OCI-LY1 (cell line): ENCODE data around the gene TLE4.

Source experiments
- H2AFZ ChIP-seq: fragments of 200-600 bp; sonication (generic), shearing (Covaris generic); 2 replicates; pipeline ENCODE4 v1.6.0; 2014; ENCODE audit warnings: antibody characterized with exemption, mild to moderate bottlenecking, low read length
- H3F3A ChIP-seq: fragments of 200-600 bp; sonication (generic), shearing (Covaris generic); 2 replicates; pipeline ENCODE4 v1.6.0; 2014; ENCODE audit warnings: mild to moderate bottlenecking, antibody characterized with exemption, low read length, moderate library complexity; ENCODE audit not compliant: insufficient read depth
- H3K27ac ChIP-seq: fragments of 200-600 bp; sonication (generic); 2 replicates; pipeline ENCODE4 v1.5.1; 2014; ENCODE audit warnings: low read length, mixed run types, mild to moderate bottlenecking, low read depth; ENCODE audit not compliant: poor library complexity, severe bottlenecking
- H3K27me3 ChIP-seq: fragments of 200-600 bp; sonication (generic); 2 replicates; pipeline ENCODE4 v1.6.0; 2014; ENCODE audit warnings: antibody characterized with exemption, mild to moderate bottlenecking, low read length, moderate library complexity; ENCODE audit not compliant: insufficient read depth
- H3K36me3 ChIP-seq: fragments of 200-600 bp; sonication (generic); 2 replicates; pipeline ENCODE4 v1.6.1; 2014; ENCODE audit warnings: mild to moderate bottlenecking, antibody characterized with exemption, low read length, moderate library complexity, mixed read lengths; ENCODE audit not compliant: insufficient read depth
- H3K4me1 ChIP-seq: fragments of 200-600 bp; sonication (generic); 2 replicates; pipeline ENCODE4 v1.5.1; 2014; ENCODE audit warnings: mild to moderate bottlenecking, low read length, moderate library complexity; ENCODE audit not compliant: insufficient read depth, severe bottlenecking
- H3K4me2 ChIP-seq: fragments of 200-600 bp; sonication (generic), shearing (Covaris generic); 2 replicates; pipeline ENCODE4 v1.6.1; 2014; ENCODE audit warnings: low read length
- H3K4me3 ChIP-seq: fragments of 200-600 bp; sonication (generic); 2 replicates; pipeline ENCODE4 v1.5.1; 2014; ENCODE audit warnings: low read length, low read depth, mild to moderate bottlenecking, mixed read lengths; ENCODE audit not compliant: poor library complexity, severe bottlenecking
- H3K79me2 ChIP-seq: fragments of 200-600 bp; shearing (Covaris generic); 2 replicates; pipeline ENCODE4 v1.6.1; 2016; ENCODE audit warnings: mixed run types, low read length, mixed read lengths; ENCODE audit not compliant: insufficient read depth
- H3K9ac ChIP-seq: fragments of 200-600 bp; sonication (generic), shearing (Covaris generic); 2 replicates; pipeline ENCODE4 v1.6.1; 2014; ENCODE audit warnings: mild to moderate bottlenecking, low read length, mixed read lengths
- H3K9me2 ChIP-seq: fragments of 200-600 bp; sonication (generic), shearing (Covaris generic); 2 replicates; pipeline ENCODE4 v1.6.1; 2014; ENCODE audit warnings: low read depth, mild to moderate bottlenecking, low read length, mixed read lengths
- H3K9me3 ChIP-seq: fragments of 200-600 bp; shearing (Covaris generic); 2 replicates; pipeline ENCODE4 v1.6.1; 2014; ENCODE audit warnings: low read length, mixed read lengths
- H4K20me1 ChIP-seq: fragments of 200-600 bp; sonication (generic), shearing (Covaris generic); 2 replicates; pipeline ENCODE4 v1.6.0; 2016; ENCODE audit warnings: mild to moderate bottlenecking, low read length; ENCODE audit not compliant: insufficient read depth
- CTCF ChIP-seq: fragments of 200-600 bp; sonication (generic), shearing (Covaris generic); IDR thresholded peaks from 2 replicates; pipeline ENCODE4 v1.5.1; 2017; ENCODE audit warnings: mild to moderate bottlenecking, antibody characterized with exemption, low read length, moderate library complexity, mixed read lengths
- EZH2 ChIP-seq: fragments of 200-600 bp; sonication (generic), shearing (Covaris generic); IDR thresholded peaks from 2 replicates; pipeline ENCODE4 v1.8.0; 2017; ENCODE audit warnings: borderline replicate concordance, mixed run types, mild to moderate bottlenecking, antibody characterized with exemption, low read length, moderate library complexity, mixed read lengths

Gene TLE4

GRCh38 chr9:79572032-79572607 is 355 bp downstream of the TLE4 start:
- peak overlapping the region; percentile 70 for H3K4me2 ChIP-seq
- peaks cover 36% of the 10 kb centered on the region for H3K4me1 ChIP-seq
- peaks cover 14% of the 10 kb centered on the region; the same call in 1 of the 2 replicates for H3K79me2 ChIP-seq
- no peaks in the 10 kb centered on the region for H4K20me1 ChIP-seq
- H3K9ac ChIP-seq: peak overlapping the region; percentile 69
- no peak for TF ChIP-seq EZH2
- TF ChIP-seq CTCF: no peak
- H3K4me3 ChIP-seq: peak overlapping the region; percentile 92
- no peak overlapping the region for H2AFZ ChIP-seq
- 0 out of 2 replicates have a peak, but pooled peaks cover 5% of the 10 kb centered on the region for H3K9me3 ChIP-seq
- no peaks in the 10 kb centered on the region; the same call in 1 of the 2 replicates for H3K27me3 ChIP-seq
- H3K36me3 ChIP-seq: peaks cover 11% of the 10 kb centered on the region
- H3K27ac ChIP-seq: peak overlapping the region; percentile 96
- no peaks in the 10 kb centered on the region for H3K9me2 ChIP-seq
- H3F3A ChIP-seq: peaks cover 4% of the 10 kb centered on the region; the same call in 1 of the 2 replicates

DNA sequence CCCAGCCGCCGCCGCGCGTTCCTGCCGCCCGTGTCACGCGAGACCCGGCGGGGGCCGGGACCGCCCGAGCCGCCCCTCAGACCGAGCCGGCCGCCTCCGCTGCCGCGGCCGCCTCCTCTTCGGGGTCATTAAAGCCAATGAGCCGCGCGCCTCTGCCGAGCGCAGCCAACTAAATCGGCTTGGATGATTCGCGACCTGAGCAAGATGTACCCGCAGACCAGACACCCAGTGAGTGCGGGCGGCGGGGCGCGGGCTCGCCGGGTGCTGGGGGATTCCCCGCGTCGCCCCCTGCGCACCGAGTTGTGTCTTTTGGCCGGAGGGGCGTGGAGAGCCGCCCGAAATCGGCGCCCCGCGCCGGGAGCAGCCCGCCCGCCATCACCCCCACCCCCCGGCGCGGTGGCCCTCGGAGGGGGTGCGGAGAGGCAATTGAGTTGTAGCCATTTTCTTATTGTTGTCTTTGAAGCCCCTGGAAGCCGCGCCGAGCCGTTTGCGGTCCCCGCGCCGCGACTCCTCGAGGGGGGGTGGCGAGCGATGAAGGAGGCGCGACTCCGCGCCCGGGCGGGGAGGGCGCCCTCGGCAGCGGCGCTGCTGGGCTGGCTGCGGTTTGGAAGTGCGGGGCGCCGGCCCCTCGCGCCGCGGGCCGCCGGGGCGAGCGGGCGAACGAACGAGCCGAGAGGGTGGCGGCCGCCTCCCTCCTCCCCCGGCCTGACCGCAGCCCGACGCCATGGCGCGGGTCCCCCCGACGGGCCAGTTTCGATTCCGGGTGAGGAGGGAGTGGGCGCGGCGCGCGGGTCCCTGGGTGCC is 1.0 kb downstream of the TLE4 start:
- H4K20me1 ChIP-seq: no peaks in the 10 kb centered on the region
- 0 out of 2 replicates have a peak, but pooled peaks cover 3% of the 10 kb centered on the region for H3K9me3 ChIP-seq
- no peak overlapping the region; the same call in 1 of the 2 replicates for H2AFZ ChIP-seq
- TF ChIP-seq CTCF (no peak; the same call in 1 of the 2 replicates), EZH2 (no peak)
- peak overlapping the region; percentile 92 for H3K4me3 ChIP-seq
- peaks cover 36% of the 10 kb centered on the region for H3K4me1 ChIP-seq
- peak overlapping the region; percentile 70 for H3K4me2 ChIP-seq
- peak overlapping the region; percentile 96 for H3K27ac ChIP-seq
- no peaks in the 10 kb centered on the region; the same call in 1 of the 2 replicates for H3K27me3 ChIP-seq
- peaks cover 12% of the 10 kb centered on the region for H3K36me3 ChIP-seq
- peak overlapping the region; percentile 69 for H3K9ac ChIP-seq
- H3K9me2 ChIP-seq: no peaks in the 10 kb centered on the region
- peaks cover 14% of the 10 kb centered on the region; the same call in 1 of the 2 replicates for H3K79me2 ChIP-seq
- peaks cover 4% of the 10 kb centered on the region; the same call in 1 of the 2 replicates for H3F3A ChIP-seq

GRCh38 chr9:79573412-79573923 is 1.7 kb downstream of the TLE4 start:
- Histone ChIP-seq H3K9me2 (no peaks in the 10 kb centered on the region), H3K27ac (no peak overlapping the region), H3K4me2 (peak overlapping the region; percentile 70), H3K36me3 (peaks cover 12% of the 10 kb centered on the region; the same call in 1 of the 2 replicates), H3K79me2 (peaks cover 14% of the 10 kb centered on the region; the same call in 1 of the 2 replicates), H3K4me3 (peak overlapping the region; percentile 92), H2AFZ (0 out of 2 replicates have a peak overlapping the region, but pooled peaks have one; percentile 28), H3K9ac (peak overlapping the region; percentile 69), H4K20me1 (no peaks in the 10 kb centered on the region), H3K4me1 (peaks cover 30% of the 10 kb centered on the region), H3K9me3 (no peaks in the 10 kb centered on the region), H3K27me3 (no peaks in the 10 kb centered on the region), H3F3A (peaks cover 4% of the 10 kb centered on the region; the same call in 1 of the 2 replicates)
- TF ChIP-seq CTCF: no peak
- no peak for TF ChIP-seq EZH2
